NCI-H526 (cell line): ENCODE data around the gene EIF4A3.

Experiments used
- DNase-seq, 2 experiments: peaks; one replicate each; lab custom pipeline; 2025; lab: John Stamatoyannopoulos, UW

Gene EIF4A3

GRCh38 chr17:80132906-80133625, 13.9 kb downstream of the EIF4A3 start:
- DNase-seq = no peak

DNA sequence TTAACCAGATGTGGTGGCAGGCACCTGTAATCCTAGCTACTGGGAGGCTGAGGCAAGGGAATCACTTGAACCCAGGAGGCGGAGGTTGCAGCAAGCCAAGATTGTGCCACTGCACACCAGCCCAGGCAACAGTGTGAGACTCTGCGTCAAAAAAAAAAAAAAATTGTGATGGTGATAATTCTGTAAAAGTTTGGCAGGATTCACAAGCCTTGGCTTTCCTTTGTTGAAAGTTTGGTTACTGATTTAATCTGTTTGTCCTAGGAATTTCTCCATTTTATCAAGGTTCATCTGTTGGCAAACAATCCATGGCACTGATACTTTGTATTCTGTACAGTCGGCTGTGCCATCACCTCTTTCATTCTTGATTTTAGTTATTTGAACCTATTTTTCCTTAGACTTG, 15.9 kb downstream of the EIF4A3 start:
- no peak for DNase-seq

- peak; percentile 54 to 56 for DNase-seq
Measured at GRCh38 chr17:80129006-80129565, 17.8 kb downstream of the EIF4A3 start.

GRCh38 chr17:80126449-80126715, 20.5 kb downstream of the EIF4A3 start:
- no peak for DNase-seq

DNA sequence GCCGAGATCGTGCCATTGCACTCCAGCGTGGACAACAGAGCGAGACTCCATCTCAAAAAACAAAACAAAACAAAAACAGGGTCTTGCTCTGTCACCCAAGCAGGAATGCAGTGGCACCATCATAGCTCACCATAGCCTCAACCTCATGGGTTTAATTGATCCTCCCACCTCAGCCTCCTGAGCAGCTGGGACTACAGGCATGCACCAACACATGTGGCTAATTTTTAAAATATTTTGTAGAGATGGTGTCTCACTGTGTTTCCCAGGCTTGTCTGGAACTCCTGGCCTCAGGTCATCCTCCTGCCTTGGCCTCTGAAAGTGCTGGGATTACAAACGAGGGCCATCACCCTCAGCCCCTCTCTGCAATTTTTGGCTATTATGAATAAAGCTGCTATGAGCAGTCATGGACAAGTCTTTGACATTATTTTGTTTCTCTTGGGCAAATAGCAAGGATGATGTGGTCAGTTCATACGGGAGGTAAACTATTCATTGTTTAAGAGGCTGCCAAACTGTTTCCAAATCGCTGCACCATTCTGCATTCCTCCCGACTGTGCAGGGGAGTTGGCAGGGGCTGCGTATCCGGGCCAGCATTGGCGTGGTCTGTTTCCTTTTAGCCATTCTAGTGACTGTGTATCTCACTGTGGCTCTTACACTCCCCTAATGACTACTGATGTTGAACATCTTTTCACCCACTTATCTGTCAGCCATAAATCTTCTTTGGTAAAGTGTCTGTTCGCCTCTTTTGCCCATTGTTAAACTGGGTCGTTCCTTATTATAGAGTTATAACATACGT, 21.1 kb downstream of the EIF4A3 start:
- DNase-seq = no peak

DNA sequence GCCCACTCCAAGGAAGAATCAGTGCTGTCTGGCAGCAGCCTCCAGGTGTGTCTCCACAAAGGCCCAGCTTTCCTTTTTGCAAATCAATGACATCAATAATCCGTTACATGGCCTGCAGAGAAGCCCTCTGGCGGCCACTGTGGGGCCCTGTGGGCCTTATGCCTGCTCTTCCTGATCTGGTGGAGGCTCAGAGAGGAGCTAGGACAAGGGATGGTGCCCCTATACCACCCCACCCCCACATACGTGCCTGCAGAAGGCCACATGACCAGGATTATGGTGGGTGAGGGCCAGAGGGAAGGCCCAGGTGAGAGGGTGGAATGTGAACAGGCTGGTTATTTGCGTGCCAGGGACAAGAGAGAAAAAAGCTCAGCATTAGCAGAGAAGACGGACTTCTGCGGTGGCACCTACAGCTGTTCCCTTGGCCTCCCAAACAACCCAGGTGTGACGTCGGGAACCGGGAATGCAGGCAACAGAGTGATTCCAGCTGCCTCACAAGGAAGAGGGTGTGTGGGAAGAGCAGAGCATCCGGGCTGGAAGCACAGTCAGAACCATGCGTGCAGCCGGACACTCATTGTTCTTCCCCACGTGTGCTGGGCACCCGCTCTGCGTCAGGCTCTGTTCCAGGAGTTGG, 22.5 kb downstream of the EIF4A3 start:
- DNase-seq = peak in 1 of 2 experiments; percentile 63

GRCh38 chr17:80123791-80124190, 23.1 kb downstream of the EIF4A3 start:
- no peak for DNase-seq

GRCh38 chr17:80122926-80123505, 23.9 kb downstream of the EIF4A3 start:
- DNase-seq = no peak

GRCh38 chr17:80122026-80122575, 24.8 kb downstream of the EIF4A3 start:
- DNase-seq = no peak

DNA sequence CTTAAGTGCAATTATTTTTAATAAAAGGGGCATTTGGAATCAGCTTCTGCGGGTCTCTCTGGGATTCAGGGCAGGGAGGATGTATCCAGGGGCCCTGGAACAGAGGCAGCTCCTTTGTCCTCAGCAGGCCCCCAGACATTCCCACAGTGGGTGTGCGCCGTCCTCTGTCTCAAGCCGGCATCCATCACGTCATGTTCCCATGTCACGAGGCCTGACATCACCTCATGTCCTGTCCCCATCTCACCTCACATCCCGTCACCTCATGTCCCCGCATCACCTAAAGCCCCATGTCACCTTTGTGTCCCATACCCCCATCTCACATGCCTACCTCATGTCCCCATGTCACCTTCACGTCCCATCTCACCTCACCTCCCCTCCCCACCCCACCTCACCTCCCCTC, 27.1 kb downstream of the EIF4A3 start:
- no peak for DNase-seq

- DNase-seq = no peak
Measured at GRCh38 chr17:80119271-80119791, 27.6 kb downstream of the EIF4A3 start.

DNA sequence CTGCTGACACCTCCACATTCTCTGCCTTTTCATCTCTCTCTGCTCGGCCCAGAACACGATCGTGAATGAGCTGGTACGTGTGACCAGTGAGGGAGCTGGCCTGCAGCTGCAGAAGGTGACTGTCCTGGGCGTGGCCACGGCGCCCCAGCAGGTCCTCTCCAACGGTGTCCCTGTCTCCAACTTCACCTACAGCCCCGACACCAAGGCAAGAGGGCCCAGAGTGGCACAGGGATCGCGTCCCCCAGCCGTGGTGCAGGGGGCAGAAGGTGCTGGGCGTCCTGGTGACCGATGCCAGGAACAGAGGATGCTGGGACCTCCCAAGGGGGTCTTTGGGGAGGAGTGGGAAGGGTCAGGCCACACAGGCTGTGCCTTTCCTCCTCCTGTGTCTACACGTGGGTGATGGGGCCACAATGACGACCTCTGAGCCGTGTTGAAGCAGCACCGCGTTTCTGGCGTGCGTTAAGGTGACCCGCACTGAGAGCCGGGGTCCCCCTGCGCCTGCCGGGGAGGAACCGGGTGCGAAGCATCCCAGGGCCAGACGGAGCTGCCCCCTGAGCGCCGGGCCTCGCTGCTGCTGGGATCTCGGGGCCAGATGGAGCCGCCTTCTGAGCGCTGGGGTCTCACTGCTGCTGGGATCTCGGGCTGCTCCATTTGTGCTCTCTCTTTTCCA, 28.2 kb downstream of the EIF4A3 start:
- DNase-seq = no peak

- no peak for DNase-seq
Measured at GRCh38 chr17:80117491-80118401, 29.2 kb downstream of the EIF4A3 start.

DNA sequence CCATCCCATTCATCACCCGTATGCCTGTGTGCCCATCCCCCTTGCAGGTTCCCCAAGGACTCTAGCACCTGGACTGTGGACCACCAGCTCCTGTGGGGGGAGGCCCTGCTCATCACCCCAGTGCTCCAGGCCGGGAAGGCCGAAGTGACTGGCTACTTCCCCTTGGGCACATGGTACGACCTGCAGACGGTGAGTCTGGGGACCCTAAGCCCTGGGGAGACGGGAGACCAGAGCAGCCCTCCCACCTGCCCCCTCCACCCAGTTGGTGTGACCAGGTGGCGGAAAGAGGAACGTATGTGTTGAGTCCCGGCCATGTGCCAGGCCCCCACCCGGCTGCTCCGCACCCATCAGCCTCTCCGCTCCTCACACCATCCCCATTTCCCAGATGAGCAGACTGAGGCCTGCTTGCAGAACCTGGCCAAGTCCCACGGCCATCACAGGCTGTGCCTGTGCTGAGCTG, 30.0 kb downstream of the EIF4A3 start:
- DNase-seq = no peak

GRCh38 chr17:80116276-80116920, 30.5 kb downstream of the EIF4A3 start:
- DNase-seq = no peak

DNA sequence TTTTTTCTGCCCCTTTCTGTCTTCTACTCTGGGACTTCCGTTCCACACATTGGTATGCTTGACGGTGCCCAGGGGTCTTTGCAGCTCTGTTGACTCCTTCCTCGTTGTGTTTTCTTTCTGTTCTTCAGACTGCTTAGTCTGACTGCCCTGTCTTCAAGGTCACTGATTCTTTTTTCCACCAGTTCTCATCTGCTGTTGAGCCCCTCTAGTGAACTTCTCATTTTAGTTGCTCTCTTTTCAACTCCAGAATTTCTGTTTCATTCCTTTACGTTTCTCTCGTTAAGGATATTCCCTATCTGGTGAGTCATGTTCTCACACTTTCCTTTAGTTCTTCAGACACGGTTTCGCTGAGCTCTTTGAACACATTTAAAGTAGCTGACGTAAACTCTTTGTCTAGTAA, 31.8 kb downstream of the EIF4A3 start:
- no peak for DNase-seq

GRCh38 chr17:80114758-80115157, 32.2 kb downstream of the EIF4A3 start:
- DNase-seq = no peak

DNA sequence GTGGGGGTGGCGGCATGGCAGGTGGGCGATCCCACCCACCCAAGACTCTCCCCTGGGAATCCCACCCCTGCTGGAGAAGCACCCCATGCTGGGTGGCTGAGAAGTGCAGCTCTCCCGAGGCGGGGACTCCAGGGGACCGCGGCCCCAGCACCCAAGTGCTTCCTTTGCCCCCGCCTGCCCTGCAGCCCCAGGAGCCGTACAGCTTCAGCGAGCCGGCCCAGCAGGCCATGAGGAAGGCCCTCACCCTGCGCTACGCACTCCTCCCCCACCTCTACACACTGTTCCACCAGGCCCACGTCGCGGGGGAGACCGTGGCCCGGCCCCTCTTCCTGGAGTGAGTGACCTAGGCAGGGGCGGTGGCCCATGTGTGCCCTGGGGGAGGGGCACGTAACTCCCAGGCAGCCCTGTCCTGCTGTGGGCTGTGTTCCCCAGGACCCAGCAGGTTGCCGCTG, 33.9 kb downstream of the EIF4A3 start:
- DNase-seq = no peak

GRCh38 chr17:80112471-80113032, 34.4 kb downstream of the EIF4A3 start:
- no peak for DNase-seq
